HepG2 (cell line): ENCODE data around the gene THOC6. TPM values are rescaled to one million over a fixed set of nuclear protein-coding genes. Genes with fewer than 3 reads are reported as not detected.
A peak's percentile ranks its signal among the peaks of the same experiment; 100 is the strongest.

Source experiments
- ATF3 ChIP-seq: sonication (generic); formaldehyde crosslinking; IDR thresholded peaks from 2 replicates; pipeline ENCODE4 v1.4.0; 2020; ENCODE audit warnings: missing genetic modification reagents
- ATM ChIP-seq: fragments of 450-650 bp; IDR thresholded peaks from 2 replicates; pipeline ENCODE4 v1.7.1; 2017; ENCODE audit warnings: mild to moderate bottlenecking, borderline replicate concordance
- ESRRA ChIP-seq: sonication (generic); formaldehyde crosslinking; IDR thresholded peaks from 2 replicates; pipeline ENCODE4 v1.5.1; 2020; ENCODE audit warnings: mild to moderate bottlenecking, low read depth, missing genetic modification reagents
- FOSL2 ChIP-seq: sonication (generic); formaldehyde crosslinking; IDR thresholded peaks from 2 replicates; pipeline ENCODE4 v1.4.0; 2020; ENCODE audit warnings: missing genetic modification reagents
- GFI1 ChIP-seq: sonication (generic); formaldehyde crosslinking; IDR thresholded peaks from 2 replicates; pipeline ENCODE4 v1.5.0; 2020; ENCODE audit warnings: missing genetic modification reagents, mild to moderate bottlenecking, borderline replicate concordance
- GPN1 ChIP-seq: sonication (generic); formaldehyde crosslinking; IDR thresholded peaks from 2 replicates; pipeline ENCODE4 v1.5.1; 2020; ENCODE audit warnings: missing genetic modification reagents, borderline replicate concordance
- GRHL1 ChIP-seq: sonication (generic); formaldehyde crosslinking; conservative IDR thresholded peaks from 2 replicates; pipeline ENCODE4 v1.8.0; 2022; ENCODE audit warnings: missing genetic modification reagents
- GTF3A ChIP-seq: sonication (generic); formaldehyde crosslinking; conservative IDR thresholded peaks from 2 replicates; pipeline ENCODE4 v1.4.0; 2020; ENCODE audit warnings: mild to moderate bottlenecking, missing genetic modification reagents
- HNF1B ChIP-seq: sonication (generic); formaldehyde crosslinking; IDR thresholded peaks from 2 replicates; pipeline ENCODE4 v1.5.1; 2020; ENCODE audit warnings: mild to moderate bottlenecking, moderate library complexity, missing genetic modification reagents
- HOXA5 ChIP-seq: sonication (generic); formaldehyde crosslinking; IDR thresholded peaks from 2 replicates; pipeline ENCODE4 v1.4.0; 2020; ENCODE audit warnings: missing genetic modification reagents
- KDM4B ChIP-seq: sonication (generic); formaldehyde crosslinking; IDR thresholded peaks from 2 replicates; pipeline ENCODE4 v1.4.0; 2020; ENCODE audit warnings: missing genetic modification reagents
- NFIB ChIP-seq: sonication (generic); formaldehyde crosslinking; IDR thresholded peaks from 2 replicates; pipeline ENCODE4 v1.9.0; 2021; ENCODE audit warnings: missing genetic modification reagents, mild to moderate bottlenecking, borderline replicate concordance
- PBX2 ChIP-seq: IDR thresholded peaks from 2 replicates; pipeline ENCODE4 v1.6.1; 2016; ENCODE audit warnings: control low read depth
- RBM39 ChIP-seq: fragments of 200-400 bp; formaldehyde crosslinking; IDR thresholded peaks from one replicate; pipeline ENCODE4 v1.6.1; 2018; ENCODE audit warnings: antibody characterized with exemption, mild to moderate bottlenecking, low read depth, low read length; ENCODE audit not compliant: poor library complexity, severe bottlenecking
- SSRP1 ChIP-seq: IDR thresholded peaks from 2 replicates; pipeline ENCODE4 v1.6.1; 2016; ENCODE audit warnings: control low read depth
- YEATS2 ChIP-seq: sonication (generic); formaldehyde crosslinking; IDR thresholded peaks from 2 replicates; pipeline ENCODE4 v1.4.0; 2020; ENCODE audit warnings: missing genetic modification reagents, borderline replicate concordance
- ZNF234 ChIP-seq: sonication (generic); formaldehyde crosslinking; conservative IDR thresholded peaks from 2 replicates; pipeline ENCODE4 v1.5.1; 2020; ENCODE audit warnings: mild to moderate bottlenecking, missing genetic modification reagents
- ZNF337 ChIP-seq: sonication (generic); formaldehyde crosslinking; IDR thresholded peaks from 2 replicates; pipeline ENCODE4 v1.5.1; 2020; ENCODE audit warnings: missing genetic modification reagents, low read depth, mild to moderate bottlenecking, borderline replicate concordance
- ZNF33B ChIP-seq: sonication (generic); formaldehyde crosslinking; IDR thresholded peaks from 2 replicates; pipeline ENCODE4 v1.5.1; 2020; ENCODE audit warnings: mild to moderate bottlenecking, missing genetic modification reagents
- ZNF362 ChIP-seq: sonication (generic); formaldehyde crosslinking; IDR thresholded peaks from 2 replicates; pipeline ENCODE4 v1.4.0; 2020; ENCODE audit warnings: missing genetic modification reagents, mild to moderate bottlenecking, borderline replicate concordance
- ZNF567 ChIP-seq: sonication (generic); formaldehyde crosslinking; IDR thresholded peaks from 2 replicates; pipeline ENCODE4 v1.8.1; 2023; ENCODE audit warnings: mild to moderate bottlenecking, missing genetic modification reagents, borderline replicate concordance
- ZNF776 ChIP-seq: sonication (generic); formaldehyde crosslinking; IDR thresholded peaks from 2 replicates; pipeline ENCODE4 v1.4.0; 2020; ENCODE audit warnings: mild to moderate bottlenecking, missing genetic modification reagents
- ZNF782 ChIP-seq: sonication (generic); formaldehyde crosslinking; IDR thresholded peaks from 2 replicates; pipeline ENCODE4 v1.4.0; 2020; ENCODE audit warnings: missing genetic modification reagents, mild to moderate bottlenecking, borderline replicate concordance
- polyA plus RNA-seq, 8 experiments: library from polyadenylated mRNA; depleted of rRNA in 3 of 8; stranded (reverse) in 7 of 8; unstranded in 1 of 8; fragments of >200 nt; fragmentation: Illumina TruSeq in 4 of 8; extraction: Trizol in 4 of 8; gene quantifications; 2 replicates each; pipeline versions ENCODE4 v1.2.1 to v1.2.3, GENCODE V29; 2011 to 2016; ENCODE audit warnings: low read depth in 4 of 8, missing spikeins in 1 of 8, mixed read lengths in 1 of 8; ENCODE audit not compliant: insufficient read depth in 1 of 8
- total RNA-seq, 5 experiments: library from RNA; depleted of rRNA; stranded (reverse); fragments of >200 nt; fragmentation: Illumina TruSeq; extraction: Trizol; gene quantifications; 2 replicates each; pipeline ENCODE4 v1.2.3, GENCODE V29; 2016; ENCODE audit warnings: low read depth in 1 of 5

THOC6 gene
- total and polyA plus RNA-seq, 2 of the 13 experiments (the other 11 are each of a cell fraction or from before 2014, with no cell fraction given), result 32.1 to 37.0 TPM

- TF ChIP-seq FOSL2 (CRISPR knock-in tag) (peak; percentile 68), RBM39 (no peak), NFIB (CRISPR knock-in tag) (no peak), ESRRA (CRISPR knock-in tag) (0 out of 2 replicates have a peak, but pooled peaks have one; percentile 44), GPN1 (CRISPR knock-in tag) (peak; percentile 31; the same call in 1 of the 2 replicates), YEATS2 (peak; percentile 73; the same call in 1 of the 2 replicates), GTF3A (CRISPR knock-in tag) (peak; percentile 91; the same call in 1 of the 2 replicates), GFI1 (CRISPR knock-in tag) (peak; percentile 55; the same call in 1 of the 2 replicates), KDM4B (peak; percentile 87; the same call in 1 of the 2 replicates), ZNF362 (CRISPR knock-in tag) (peak; percentile 53; the same call in 1 of the 2 replicates), ZNF782 (CRISPR knock-in tag) (0 out of 2 replicates have a peak, but pooled peaks have one; percentile 64), PBX2 (CRISPR knock-in tag) (0 out of 2 replicates have a peak, but pooled peaks have one; percentile 16), HOXA5 (CRISPR knock-in tag) (peak; percentile 66; the same call in 1 of the 2 replicates), ZNF776 (peak; percentile 86; the same call in 1 of the 2 replicates), ATM (no peak), HNF1B (peak; percentile 86), ATF3 (peak; percentile 53; the same call in 1 of the 2 replicates), SSRP1 (CRISPR knock-in tag) (peak; percentile 94), GRHL1 (CRISPR knock-in tag) (no peak; the same call in 1 of the 2 replicates), ZNF234 (no peak), ZNF33B (CRISPR knock-in tag) (peak; percentile 79; the same call in 1 of the 2 replicates), ZNF337 (CRISPR knock-in tag) (peak; percentile 63; the same call in 1 of the 2 replicates), ZNF567 (CRISPR knock-in tag) (peak; percentile 91; the same call in 1 of the 2 replicates)
Measured at GRCh38 chr16:3023669-3024478, at the start of gene THOC6, which contains the start of gene HCFC1R1 (continued).
